Measurements from ENCODE around the gene ETV4. TPM values are rescaled to one million over a fixed set of nuclear protein-coding genes. Genes with fewer than 3 reads are reported as not detected.

ETV4 gene
- total RNA-seq, 1 donor from 2014 or later, result 4.3 TPM

- DNase-seq, result no peak
These were observed 26.3 kb upstream of the ETV4 start for GRCh38 chr17:43572368-43572980.

DNA sequence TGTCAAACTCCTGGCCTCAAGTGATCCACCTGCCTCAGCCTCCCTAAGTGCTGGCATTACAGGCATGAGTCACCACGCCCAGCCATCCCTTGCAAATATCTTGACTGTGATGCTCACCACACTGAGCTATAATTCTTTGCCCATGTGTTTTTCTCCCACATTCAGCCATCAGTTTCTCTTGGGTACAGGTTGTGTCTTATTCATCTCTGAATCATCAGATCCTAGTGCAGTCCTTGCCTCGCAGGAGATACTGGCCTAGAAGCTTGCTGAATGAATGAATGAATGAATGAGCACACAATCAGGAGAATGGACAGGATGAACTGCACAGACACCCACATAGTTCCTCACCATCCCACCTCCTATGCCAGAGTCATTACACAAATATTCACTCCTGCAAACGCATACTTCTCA lies 24.4 kb upstream of the ETV4 start:
- no peak for DNase-seq

GRCh38 chr17:43568506-43569082 lies 22.5 kb upstream of the ETV4 start:
- no peak for DNase-seq

GRCh38 chr17:43563600-43564594 lies 17.8 kb upstream of the ETV4 start:
- no peak for DNase-seq

DNA sequence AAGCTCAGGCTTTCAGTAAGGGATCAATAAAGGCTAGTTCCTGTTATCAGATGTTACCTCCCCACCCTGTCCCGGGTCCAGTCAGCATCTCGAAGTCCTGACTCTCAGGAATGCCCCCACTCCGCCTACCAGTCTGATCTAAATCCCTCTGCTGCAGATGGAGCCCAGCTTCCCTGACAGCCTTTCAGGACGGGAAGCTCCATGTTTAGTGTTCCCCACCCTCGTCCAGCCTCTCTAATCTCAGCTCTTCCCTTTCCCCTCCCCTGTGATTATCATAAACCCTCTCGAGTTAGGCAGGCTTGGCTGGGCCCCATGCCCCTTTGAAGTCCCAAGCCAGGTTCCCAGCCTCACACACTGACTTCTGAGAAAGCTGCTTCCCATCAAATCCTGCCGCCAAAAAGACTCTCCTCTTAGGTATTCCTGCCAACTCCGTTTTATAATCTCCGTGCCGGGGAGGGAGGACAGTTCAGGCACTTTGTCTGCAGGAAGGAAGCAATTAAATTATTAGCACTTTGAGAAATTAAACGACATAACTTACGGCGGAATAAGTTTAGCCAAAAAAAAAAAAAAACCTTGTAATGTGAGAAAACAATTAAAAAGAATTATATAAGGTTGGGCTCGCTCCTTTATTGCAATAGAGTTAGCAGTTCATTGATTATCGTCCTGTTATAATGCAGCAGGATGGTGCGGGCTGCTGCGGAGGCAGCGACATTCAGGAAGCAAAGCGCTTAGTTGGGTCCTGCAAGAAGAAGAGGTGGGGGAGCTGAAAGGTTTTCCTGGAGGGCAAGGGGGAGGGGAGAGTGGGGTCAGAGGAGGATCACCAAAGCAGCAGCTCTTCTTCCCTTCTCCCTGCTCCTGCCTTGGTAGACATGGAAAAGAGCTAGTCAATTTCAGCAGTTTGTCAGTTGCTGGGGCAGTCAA lies 16.8 kb upstream of the ETV4 start:
- peak; percentile 44 for DNase-seq

DNA sequence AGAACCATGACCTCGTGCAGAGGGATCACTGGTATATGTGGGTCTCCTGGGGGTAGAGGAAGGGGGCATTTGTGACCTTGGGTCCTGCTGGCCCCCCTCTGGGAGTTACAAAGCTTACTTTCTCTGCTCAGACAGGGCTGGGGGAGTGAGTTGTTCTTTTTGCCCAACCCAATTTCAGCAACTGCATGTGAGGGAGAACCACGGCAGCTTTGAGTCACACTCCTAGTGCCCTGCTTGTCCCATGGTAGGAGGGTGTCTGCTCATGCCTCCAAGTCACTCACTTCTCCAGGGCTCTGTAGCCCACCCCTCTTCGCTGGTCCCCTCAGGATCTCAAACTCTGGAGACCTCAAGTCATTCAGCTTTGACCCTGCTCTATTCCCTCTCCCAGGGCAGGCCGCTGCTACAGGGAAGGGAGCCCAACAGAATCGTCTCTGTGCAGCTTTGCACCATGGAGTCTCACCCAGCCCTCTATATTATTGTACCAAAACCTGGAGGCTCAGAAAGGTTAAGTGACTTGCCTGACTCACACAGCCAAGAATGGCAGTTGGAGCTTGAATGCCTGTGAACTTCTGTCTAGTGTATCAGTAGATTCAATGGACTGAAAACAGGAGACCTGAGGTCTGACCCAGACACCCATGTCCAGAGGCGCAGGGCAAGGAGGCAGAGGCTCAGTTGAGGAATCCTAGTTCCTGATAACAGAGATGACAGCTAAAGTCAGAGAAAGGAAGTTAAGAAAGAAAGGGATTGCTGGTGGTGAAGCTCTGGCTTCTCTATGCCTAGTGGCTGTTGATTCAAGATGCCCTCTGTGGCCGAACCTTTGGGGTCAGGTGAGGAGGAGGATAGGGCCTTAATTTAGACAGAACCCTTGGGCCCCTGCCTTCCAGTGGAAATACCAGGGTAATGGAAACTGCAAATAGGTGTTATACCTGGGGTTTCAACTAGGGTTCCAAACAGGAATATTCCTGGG lies 14.6 kb upstream of the ETV4 start:
- no peak for DNase-seq

GRCh38 chr17:43559161-43559816 lies 13.1 kb upstream of the ETV4 start:
- no peak for DNase-seq

- no peak for DNase-seq
These were observed 12.6 kb upstream of the ETV4 start for GRCh38 chr17:43558805-43559160.

DNA sequence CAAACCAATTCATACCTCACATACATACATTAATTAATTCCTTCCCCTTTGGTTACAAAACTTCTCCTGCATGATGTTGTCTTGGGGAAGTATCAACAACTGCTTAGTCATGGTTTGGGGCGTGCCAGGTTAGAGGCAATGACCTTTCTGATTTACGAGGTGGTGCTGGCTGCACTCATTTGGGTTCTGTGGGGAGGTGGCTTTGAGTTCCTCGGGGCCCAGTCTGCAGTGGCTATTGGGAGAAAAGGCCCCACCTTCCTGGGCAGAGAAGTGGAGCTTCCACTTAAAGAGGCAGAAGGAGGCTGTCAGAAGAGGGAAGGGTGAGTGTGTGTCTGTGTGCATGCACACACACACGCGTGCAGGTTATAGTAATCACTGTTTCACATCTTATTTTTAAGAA lies 10.2 kb upstream of the ETV4 start:
- DNase-seq, result no peak

- DNase-seq, result no peak
These were observed 8.7 kb upstream of the ETV4 start for GRCh38 chr17:43554857-43555256.

- DNase-seq, result no peak
These were observed 7.4 kb upstream of the ETV4 start for GRCh38 chr17:43553573-43553972.

- DNase-seq, result no peak
These were observed 6.2 kb upstream of the ETV4 start for GRCh38 chr17:43552229-43552837.

DNA sequence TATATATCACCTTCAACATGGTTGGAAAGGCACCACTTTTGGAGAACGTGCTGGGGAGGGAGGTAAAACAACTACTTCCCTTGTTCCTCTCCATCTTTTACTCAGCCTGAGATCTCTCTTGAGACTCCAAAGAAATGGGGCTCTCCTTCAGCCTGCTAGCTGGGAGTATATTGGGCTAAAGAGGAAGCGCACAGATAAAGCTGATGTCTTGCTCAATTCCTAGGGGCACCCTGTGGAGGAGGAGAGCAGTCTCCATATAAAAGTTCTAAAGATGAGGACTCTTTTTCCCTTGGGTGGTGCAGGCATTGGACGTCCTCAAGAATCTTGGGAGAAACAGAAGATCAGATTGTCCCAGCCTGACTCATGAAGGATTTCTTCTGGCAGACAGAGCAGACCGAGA lies 4.6 kb upstream of the ETV4 start:
- no peak for DNase-seq

DNA sequence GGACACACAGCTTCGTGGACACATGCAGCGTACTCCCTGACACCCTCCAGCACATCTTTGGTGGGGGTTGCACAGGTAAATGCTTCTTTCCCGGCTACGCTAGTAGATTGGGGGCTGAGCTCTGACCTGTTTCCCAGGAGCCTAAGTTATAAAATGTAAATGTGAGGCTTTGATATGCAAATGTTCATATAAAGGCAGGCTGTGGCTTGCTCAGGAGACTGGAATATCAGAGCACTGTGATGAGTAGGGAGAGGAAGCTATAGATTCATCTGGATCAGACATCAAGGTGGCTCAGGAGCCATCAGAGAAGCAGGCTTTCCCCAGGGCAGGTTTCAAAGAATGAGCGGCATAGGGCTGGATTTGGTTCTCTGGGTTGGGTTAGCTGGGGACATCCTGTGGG lies 3.4 kb upstream of the ETV4 start:
- DNase-seq, result no peak

- DNase-seq, result no peak
These were observed 2.7 kb upstream of the ETV4 start for GRCh38 chr17:43548689-43549379.

DNA sequence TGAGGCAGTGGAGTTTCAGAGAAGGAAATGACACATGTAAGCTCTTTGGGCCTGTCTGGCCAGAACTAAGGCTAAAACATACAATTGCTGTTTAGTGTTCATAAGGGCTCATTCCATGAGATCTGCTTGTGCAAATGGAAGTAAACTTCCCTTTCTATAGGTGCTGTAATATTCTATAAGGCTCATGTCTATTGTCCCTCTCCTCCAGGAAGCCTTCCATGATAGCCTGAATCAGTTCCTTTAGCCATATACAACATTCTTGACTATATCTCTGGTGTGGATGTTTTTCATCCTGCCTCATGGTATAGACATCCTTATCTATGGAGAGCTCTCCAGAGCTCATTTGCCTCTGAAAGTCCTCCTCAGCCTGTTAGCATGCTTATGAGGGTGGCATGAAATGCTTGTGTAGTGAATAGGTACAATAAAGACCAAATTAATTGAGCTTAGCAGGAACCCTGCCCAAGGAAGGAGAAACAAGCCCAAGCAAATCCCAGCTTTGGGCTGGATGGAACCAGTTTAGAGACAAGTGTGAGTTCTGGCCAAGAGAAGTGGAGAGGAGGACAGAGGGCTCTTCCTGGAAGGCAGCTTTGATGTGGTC lies 1.6 kb upstream of the ETV4 start:
- no peak for DNase-seq

DNA sequence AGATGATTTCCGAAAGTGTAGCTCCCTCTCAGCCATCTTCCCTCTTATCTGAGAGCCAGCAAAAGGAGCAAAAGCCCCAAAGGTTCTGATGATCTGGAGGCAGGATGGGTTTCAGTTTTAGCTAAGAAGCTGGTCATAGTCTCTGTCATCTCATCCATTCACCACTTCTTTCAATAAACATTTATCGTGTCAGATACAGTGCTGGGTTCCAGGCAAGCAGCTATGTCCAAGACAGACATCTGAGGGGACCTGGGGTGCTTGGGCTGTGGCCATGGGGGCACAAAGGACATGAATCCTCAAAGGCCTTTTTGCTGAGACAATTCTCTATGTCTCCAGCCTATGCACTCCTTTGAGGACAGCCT lies 1.0 kb upstream of the ETV4 start:
- DNase-seq, result no peak

DNA sequence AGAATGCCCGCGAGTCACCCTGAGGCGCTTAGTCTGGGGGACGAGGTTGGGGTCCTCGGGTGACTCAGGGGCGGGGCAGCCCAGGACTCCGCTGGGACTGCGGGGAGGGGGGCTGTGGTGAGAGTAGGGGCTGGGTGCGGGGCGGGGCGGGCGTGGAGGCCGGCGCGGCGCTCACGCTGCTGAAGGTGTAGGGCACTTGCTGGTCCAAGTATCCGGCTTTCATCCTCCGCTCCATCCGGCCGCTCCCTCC lies 832 bp downstream of the ETV4 start:
- no peak for DNase-seq
